Vagina (tissue), 2 donors: ENCODE data around the gene ELMOD3. TPM values are rescaled to one million over a fixed set of nuclear protein-coding genes. Genes with fewer than 3 reads are reported as not detected.
A peak's percentile ranks its signal among the peaks of the same experiment; 100 is the strongest.

Experiments used
- DNase-seq, 2 donors: peaks; one replicate each; pipeline ENCODE4 v3.0.0-alpha.2; 2017; ENCODE audit errors: extremely low spot score in 2 of 2
- H3K27ac ChIP-seq: fragments of 200-600 bp; sonication (generic); one replicate; pipeline ENCODE4 v1.5.1; 2019
- H3K27me3 ChIP-seq: fragments of 200-600 bp; sonication (generic); one replicate; pipeline ENCODE4 v1.5.1; 2019
- H3K36me3 ChIP-seq, 2 donors: fragments of 200-600 bp; sonication (generic); one replicate each; pipeline ENCODE4 v1.5.1; 2017 to 2019
- H3K4me1 ChIP-seq: fragments of 200-600 bp; sonication (generic); one replicate; pipeline ENCODE4 v1.5.1; 2019
- H3K4me3 ChIP-seq, 2 donors: fragments of 200-600 bp; sonication (generic); 1 replicate in 1 of 2; 2 replicates in 1 of 2; pipeline ENCODE4 v1.5.1; 2016 to 2019
- H3K9me3 ChIP-seq: fragments of 200-600 bp; sonication (generic); one replicate; pipeline ENCODE4 v1.5.1; 2019
- CTCF ChIP-seq, 3 experiments: fragments of 450-650 bp in 2 of 3; fragments of 200-600 bp in 1 of 3; sonication (generic) in 1 of 3; IDR thresholded peaks; one replicate each; pipeline ENCODE4 v1.5.1; 2017 to 2019; ENCODE audit warnings: antibody characterized with exemption in 3 of 3, mild to moderate bottlenecking in 2 of 3, moderate library complexity in 2 of 3
- POLR2A ChIP-seq, 2 donors: fragments of 450-650 bp; IDR thresholded peaks; one replicate each; pipeline ENCODE4 v1.6.1; 2017; ENCODE audit warnings: antibody characterized with exemption in 2 of 2, mild to moderate bottlenecking in 2 of 2, moderate library complexity in 2 of 2
- POLR2AphosphoS5 ChIP-seq, 2 donors: sonication (generic); formaldehyde crosslinking; IDR thresholded peaks; one replicate each; pipeline ENCODE4 v1.9.0; 2017; ENCODE audit warnings: antibody characterized with exemption in 2 of 2, mild to moderate bottlenecking in 2 of 2, low read depth in 1 of 2; ENCODE audit not compliant: insufficient read depth in 1 of 2
- intact Hi-C: fragments of 100-400 bp; cut with DNase I; formaldehyde crosslinking; loops from one replicate; pipeline ENCODE4 v1.15.1; 2023
- total RNA-seq: library from RNA; depleted of rRNA; stranded (reverse); fragments of >200 nt; gene quantifications from one replicate; pipeline ENCODE4 v1.2.3, GENCODE V29; 2016

Gene ELMOD3
- total RNA-seq, 1 donor from 2014 or later: 44.7 TPM

GRCh38 chr2:85435981-85436835 lies 81.6 kb downstream of the ELMOD3 start:
- no peak for DNase-seq
- no peaks in the 10 kb centered on the region for H3K36me3 ChIP-seq
- no peaks in the 10 kb centered on the region for H3K27me3 ChIP-seq
- intact Hi-C loops: no loop called here
- TF ChIP-seq POLR2AphosphoS5 (IDR thresholded peaks at IDR 0.05; ENCODE audit: insufficient read depth in 1 of 2, low read depth in 1 of 2) (no peak), CTCF (IDR thresholded peaks at IDR 0.05) (no peak), POLR2A (IDR thresholded peaks at IDR 0.05) (no peak)
- peak overlapping the region; percentile 90 for H3K27ac ChIP-seq
- H3K9me3 ChIP-seq: no peaks in the 10 kb centered on the region
- no peak overlapping the region for H3K4me3 ChIP-seq
- H3K4me1 ChIP-seq: peaks cover 59% of the 10 kb centered on the region

- peaks cover 59% of the 10 kb centered on the region for H3K4me1 ChIP-seq
Measured at GRCh38 chr2:85436836-85437487, 82.4 kb downstream of the ELMOD3 start.

GRCh38 chr2:85437488-85438200 lies 83.1 kb downstream of the ELMOD3 start:
- Histone ChIP-seq H3K27ac (peak overlapping the region; percentile 90), H3K4me1 (peaks cover 57% of the 10 kb centered on the region), H3K36me3 (no peaks in the 10 kb centered on the region), H3K4me3 (peak overlapping the region; percentile 43 to 54), H3K27me3 (no peaks in the 10 kb centered on the region), H3K9me3 (no peaks in the 10 kb centered on the region)
- no peak for DNase-seq
- intact Hi-C loops: loop anchor here (1.0 kb wide), 1 partner anchor 102 kb away; the partner anchor contains the start of gene MAT2A
- peak in 1 of 2 donors; percentile 95 for TF ChIP-seq POLR2AphosphoS5 (IDR thresholded peaks at IDR 0.05; ENCODE audit: insufficient read depth in 1 of 2, low read depth in 1 of 2)
- peak in 1 of 2 donors; percentile 92 for TF ChIP-seq POLR2A (IDR thresholded peaks at IDR 0.05)
- TF ChIP-seq CTCF (IDR thresholded peaks at IDR 0.05): no peak

More at GRCh38 chr2:85436836-85437487, 82.4 kb downstream of the ELMOD3 start:
- Histone ChIP-seq H3K9me3 (no peaks in the 10 kb centered on the region), H3K4me3 (peak overlapping the region; percentile 43 to 54), H3K36me3 (no peaks in the 10 kb centered on the region), H3K27me3 (no peaks in the 10 kb centered on the region), H3K27ac (peak overlapping the region; percentile 90)
- TF ChIP-seq POLR2A (IDR thresholded peaks at IDR 0.05) (no peak), CTCF (IDR thresholded peaks at IDR 0.05) (no peak), POLR2AphosphoS5 (IDR thresholded peaks at IDR 0.05; ENCODE audit: insufficient read depth in 1 of 2, low read depth in 1 of 2) (no peak)
- intact Hi-C loops: loop anchor here (1.0 kb wide), 1 partner anchor 102 kb away; the partner anchor contains the start of gene MAT2A
- DNase-seq: no peak

- H3K4me3 ChIP-seq: peak overlapping the region; percentile 43 to 54
- intact Hi-C loops: no loop called here
- DNase-seq: no peak
- H3K9me3 ChIP-seq: no peaks in the 10 kb centered on the region
- no peaks in the 10 kb centered on the region for H3K36me3 ChIP-seq
- H3K4me1 ChIP-seq: peaks cover 49% of the 10 kb centered on the region
- TF ChIP-seq CTCF (IDR thresholded peaks at IDR 0.05) (no peak), POLR2AphosphoS5 (IDR thresholded peaks at IDR 0.05; ENCODE audit: insufficient read depth in 1 of 2, low read depth in 1 of 2) (no peak), POLR2A (IDR thresholded peaks at IDR 0.05) (no peak)
- peak overlapping the region; percentile 90 for H3K27ac ChIP-seq
- no peaks in the 10 kb centered on the region for H3K27me3 ChIP-seq
Measured at GRCh38 chr2:85438201-85439024, 83.8 kb downstream of the ELMOD3 start.
